Measurements from ENCODE around the gene GSTA1. TPM values are rescaled to one million over a fixed set of nuclear protein-coding genes. Genes with fewer than 3 reads are reported as not detected.
"Not testable (repeated sequence)": the region's sequence is repeated elsewhere in the genome, so short reads cannot be mapped to it uniquely, and the experiment has no call there.

Gene GSTA1
- total RNA-seq, 2 experiments from 2014 or later: not detected

DNA sequence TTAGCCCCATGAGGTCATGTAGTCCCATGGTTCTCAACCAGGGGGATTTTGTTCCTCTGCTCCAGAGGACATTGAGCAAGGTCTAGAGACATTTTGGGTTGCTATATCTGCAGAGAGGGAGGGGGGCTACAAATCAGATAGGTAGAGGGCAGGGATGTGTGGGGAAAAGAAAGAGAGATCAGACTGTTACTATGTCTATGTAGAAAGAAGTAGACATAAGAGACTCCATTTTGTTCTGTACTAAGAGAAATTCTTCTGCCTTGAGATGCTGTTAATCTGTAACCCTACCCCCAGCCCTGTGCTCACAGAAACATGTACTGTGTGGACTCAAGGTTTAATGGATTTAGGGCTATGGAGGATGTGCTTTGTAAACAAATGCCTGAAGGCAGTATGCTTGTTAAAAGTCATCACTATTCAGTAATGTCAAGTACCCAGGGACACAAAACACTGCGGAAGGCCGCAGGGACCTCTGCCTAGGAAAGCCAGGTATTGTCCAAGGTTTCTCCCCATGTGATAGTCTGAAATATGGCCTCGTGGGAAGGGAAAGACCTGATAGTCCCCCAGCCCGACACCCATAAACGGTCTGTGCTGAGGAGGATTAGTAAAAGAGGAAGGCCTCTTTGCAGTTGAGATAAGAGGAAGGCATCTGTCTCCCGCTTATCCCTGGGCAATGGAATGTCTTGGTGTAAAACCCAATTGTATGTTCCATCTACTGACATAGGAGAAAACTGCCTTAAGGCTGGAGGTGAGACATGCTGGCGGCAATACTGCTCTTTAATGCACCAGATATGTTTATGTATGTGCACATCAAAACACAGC, 41.7 kb downstream of the GSTA1 start:
- intact Hi-C loops (cut with micrococcal nuclease); H3K4me1 Mint-ChIP-seq (ENCODE audit: low read depth); H3K9me3 Mint-ChIP-seq; H3K27ac Mint-ChIP-seq; H3K36me3 Mint-ChIP-seq (ENCODE audit: low read depth); H3K4me3 Mint-ChIP-seq; CTCF ChIA-PET; DNase-seq: not testable (repeated sequence)
- H3K27me3 Mint-ChIP-seq (ENCODE audit: low read depth): peaks cover 10% of the 10 kb centered on the region

GRCh38 chr6:52760105-52760765, 43.4 kb downstream of the GSTA1 start:
- H3K4me3 Mint-ChIP-seq: no peak overlapping the region
- H3K27ac Mint-ChIP-seq: no peak overlapping the region
- peaks cover 8% of the 10 kb centered on the region for H3K27me3 Mint-ChIP-seq (ENCODE audit: low read depth)
- H3K36me3 Mint-ChIP-seq (ENCODE audit: low read depth): no peaks in the 10 kb centered on the region
- DNase-seq: no peak
- no peaks in the 10 kb centered on the region for H3K9me3 Mint-ChIP-seq
- intact Hi-C loops (cut with micrococcal nuclease): no loop called here
- H3K4me1 Mint-ChIP-seq (ENCODE audit: low read depth): no peaks in the 10 kb centered on the region
- CTCF ChIA-PET: no interaction called here

GRCh38 chr6:52759085-52759484, 44.5 kb downstream of the GSTA1 start:
- no peak for DNase-seq
- H3K4me1 Mint-ChIP-seq (ENCODE audit: low read depth): no peaks in the 10 kb centered on the region
- H3K4me3 Mint-ChIP-seq: no peak overlapping the region
- CTCF ChIA-PET: no interaction called here
- peaks cover 7% of the 10 kb centered on the region for H3K27me3 Mint-ChIP-seq (ENCODE audit: low read depth)
- no peaks in the 10 kb centered on the region for H3K36me3 Mint-ChIP-seq (ENCODE audit: low read depth)
- no peak overlapping the region for H3K27ac Mint-ChIP-seq
- H3K9me3 Mint-ChIP-seq: no peaks in the 10 kb centered on the region
- intact Hi-C loops (cut with micrococcal nuclease): no loop called here

- H3K9me3 Mint-ChIP-seq; H3K4me1 Mint-ChIP-seq (ENCODE audit: low read depth); H3K27me3 Mint-ChIP-seq (ENCODE audit: low read depth); intact Hi-C loops (cut with micrococcal nuclease); H3K36me3 Mint-ChIP-seq (ENCODE audit: low read depth); H3K4me3 Mint-ChIP-seq; DNase-seq; H3K27ac Mint-ChIP-seq; CTCF ChIA-PET: not testable (repeated sequence)
Observed at GRCh38 chr6:52757651-52758338, 45.8 kb downstream of the GSTA1 start.

DNA sequence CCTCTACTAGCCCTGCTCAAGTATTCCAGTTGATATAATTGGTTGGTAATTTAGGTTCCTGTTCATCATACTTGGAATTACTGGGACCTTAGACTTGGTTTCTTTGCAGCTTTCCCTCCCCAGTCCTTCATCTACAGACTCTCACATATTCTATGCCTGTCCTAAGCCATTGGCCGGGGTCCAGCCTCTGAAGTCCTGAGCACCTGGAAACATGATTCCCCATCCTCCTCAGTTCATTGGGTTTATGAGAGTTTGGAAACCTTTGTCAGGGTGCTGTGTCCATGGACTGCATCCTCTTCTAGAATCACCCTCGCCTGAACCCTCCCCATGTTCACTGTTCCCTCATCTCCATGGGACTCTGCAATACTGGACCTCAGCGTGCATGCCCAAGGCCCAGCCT, 49.2 kb downstream of the GSTA1 start:
- Mint-ChIP-seq H3K36me3 (ENCODE audit: low read depth) (no peaks in the 10 kb centered on the region), H3K27ac (no peak overlapping the region), H3K4me1 (ENCODE audit: low read depth) (no peaks in the 10 kb centered on the region), H3K4me3 (no peak overlapping the region), H3K27me3 (ENCODE audit: low read depth) (peaks cover 5% of the 10 kb centered on the region), H3K9me3 (peaks cover 7% of the 10 kb centered on the region)
- CTCF ChIA-PET: no interaction called here
- intact Hi-C loops (cut with micrococcal nuclease): no loop called here
- DNase-seq: no peak

- H3K4me1 Mint-ChIP-seq (ENCODE audit: low read depth); H3K27ac Mint-ChIP-seq; CTCF ChIA-PET; DNase-seq; H3K4me3 Mint-ChIP-seq; H3K27me3 Mint-ChIP-seq (ENCODE audit: low read depth); H3K9me3 Mint-ChIP-seq; H3K36me3 Mint-ChIP-seq (ENCODE audit: low read depth); intact Hi-C loops (cut with micrococcal nuclease): not testable (repeated sequence)
Observed at GRCh38 chr6:52753137-52753536, 50.5 kb downstream of the GSTA1 start.

- CTCF ChIA-PET: no interaction called here
- Mint-ChIP-seq H3K27ac (no peak overlapping the region), H3K36me3 (ENCODE audit: low read depth) (no peaks in the 10 kb centered on the region), H3K27me3 (ENCODE audit: low read depth) (peaks cover 2% of the 10 kb centered on the region), H3K9me3 (peaks cover 7% of the 10 kb centered on the region), H3K4me3 (no peak overlapping the region), H3K4me1 (ENCODE audit: low read depth) (no peaks in the 10 kb centered on the region)
- intact Hi-C loops (cut with micrococcal nuclease): no loop called here
- no peak for DNase-seq
Observed at GRCh38 chr6:52752310-52752709, 51.3 kb downstream of the GSTA1 start.

DNA sequence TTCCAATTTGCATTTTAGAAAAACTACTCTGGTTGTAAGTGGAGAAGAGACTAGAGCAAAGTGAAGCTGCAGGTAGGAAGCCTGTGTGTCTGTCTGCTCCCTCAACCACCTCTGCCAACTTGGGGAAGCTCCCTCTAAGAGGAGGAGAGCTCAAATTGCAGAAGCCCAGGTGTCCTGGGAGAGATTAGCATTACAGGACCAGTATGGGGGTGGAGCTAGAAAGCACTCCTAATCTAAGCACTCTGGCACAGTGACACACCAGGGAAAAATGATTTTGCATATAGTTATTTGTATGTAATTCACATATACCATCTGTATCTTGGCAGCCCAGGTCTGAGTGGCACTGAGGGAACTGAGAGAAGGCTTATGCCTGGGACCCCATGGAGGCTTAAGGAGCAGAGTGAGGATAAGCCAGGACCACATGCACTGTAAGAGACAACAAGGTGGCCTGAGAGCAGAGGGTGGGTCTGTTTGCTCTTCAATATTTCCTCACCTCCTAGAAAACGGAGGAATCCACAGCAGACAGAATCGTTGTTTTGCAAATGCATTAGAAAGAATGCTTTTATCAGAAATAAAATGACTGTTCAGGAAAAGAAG, 54.0 kb downstream of the GSTA1 start:
- no peak for DNase-seq
- CTCF ChIA-PET: no interaction called here
- Mint-ChIP-seq H3K27ac (no peak overlapping the region), H3K27me3 (ENCODE audit: low read depth) (peaks cover 2% of the 10 kb centered on the region), H3K4me1 (ENCODE audit: low read depth) (no peaks in the 10 kb centered on the region), H3K36me3 (ENCODE audit: low read depth) (no peaks in the 10 kb centered on the region), H3K4me3 (no peak overlapping the region), H3K9me3 (peaks cover 7% of the 10 kb centered on the region)
- intact Hi-C loops (cut with micrococcal nuclease): no loop called here

- H3K4me1 Mint-ChIP-seq (ENCODE audit: low read depth); H3K4me3 Mint-ChIP-seq; H3K27ac Mint-ChIP-seq; DNase-seq; intact Hi-C loops (cut with micrococcal nuclease); H3K9me3 Mint-ChIP-seq; H3K36me3 Mint-ChIP-seq (ENCODE audit: low read depth); CTCF ChIA-PET: not testable (repeated sequence)
- H3K27me3 Mint-ChIP-seq (ENCODE audit: low read depth): peaks cover 11% of the 10 kb centered on the region
Observed at GRCh38 chr6:52747301-52747700, 56.3 kb downstream of the GSTA1 start.

- intact Hi-C loops (cut with micrococcal nuclease): no loop called here
- Mint-ChIP-seq H3K36me3 (ENCODE audit: low read depth) (no peaks in the 10 kb centered on the region), H3K9me3 (peaks cover 3% of the 10 kb centered on the region), H3K27me3 (ENCODE audit: low read depth) (peaks cover 11% of the 10 kb centered on the region), H3K4me1 (ENCODE audit: low read depth) (no peaks in the 10 kb centered on the region), H3K27ac (no peak overlapping the region), H3K4me3 (no peak overlapping the region)
- DNase-seq: no peak
- CTCF ChIA-PET: interaction anchor here (0.5 kb wide), 1 partner anchor 54 kb away, joined by 3 read pairs; no protein-coding TSS in a partner anchor
Observed at GRCh38 chr6:52746213-52746612, 57.4 kb downstream of the GSTA1 start.

DNA sequence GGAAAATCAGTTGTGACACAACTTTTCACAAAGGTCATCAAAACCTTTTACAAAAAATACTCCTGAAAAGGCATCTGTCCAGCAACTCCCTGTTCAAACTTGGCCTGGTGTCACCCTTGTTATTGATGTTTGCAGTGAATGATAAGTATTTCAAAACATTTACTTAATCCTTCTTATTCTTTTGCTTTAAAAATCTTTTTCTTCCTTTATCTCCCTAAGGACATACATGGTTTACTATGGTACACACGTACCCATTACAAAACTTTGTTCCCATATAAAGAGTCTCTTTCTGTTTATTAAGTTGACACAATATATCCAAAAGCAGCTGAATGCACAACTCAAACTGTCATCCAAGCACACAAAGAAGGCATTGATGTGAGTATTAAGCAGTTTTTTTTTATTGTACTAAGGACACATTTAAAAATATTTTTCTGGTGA, 57.8 kb downstream of the GSTA1 start:
- no peaks in the 10 kb centered on the region for H3K9me3 Mint-ChIP-seq
- H3K27me3 Mint-ChIP-seq (ENCODE audit: low read depth): peaks cover 11% of the 10 kb centered on the region
- intact Hi-C loops (cut with micrococcal nuclease): no loop called here
- CTCF ChIA-PET: interaction anchor here (0.5 kb wide), 1 partner anchor 53 kb away, joined by 3 read pairs; no protein-coding TSS in a partner anchor
- H3K4me1 Mint-ChIP-seq (ENCODE audit: low read depth): no peaks in the 10 kb centered on the region
- DNase-seq: no peak
- no peak overlapping the region for H3K27ac Mint-ChIP-seq
- no peaks in the 10 kb centered on the region for H3K36me3 Mint-ChIP-seq (ENCODE audit: low read depth)
- H3K4me3 Mint-ChIP-seq: no peak overlapping the region

DNA sequence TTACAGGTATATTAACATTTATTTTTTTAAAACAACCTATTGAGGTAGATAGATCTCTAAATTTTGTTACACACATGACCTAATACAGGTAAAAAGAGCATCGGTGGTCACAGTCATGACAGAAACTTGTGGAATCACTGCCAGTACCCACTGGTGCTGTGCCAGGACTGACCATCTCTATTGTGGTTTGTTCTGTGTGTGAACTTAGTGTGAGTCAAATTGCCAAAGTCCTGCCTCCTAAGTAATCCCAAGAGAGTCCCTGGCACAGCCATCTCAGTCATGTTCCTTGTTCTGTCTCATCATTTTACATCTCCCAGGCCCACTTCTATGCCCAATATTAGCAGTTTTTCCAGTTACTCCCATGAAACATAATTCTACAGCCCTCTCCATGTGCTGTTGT, 61.7 kb downstream of the GSTA1 start:
- no peak for DNase-seq
- intact Hi-C loops (cut with micrococcal nuclease): no loop called here
- Mint-ChIP-seq H3K9me3 (peaks cover 7% of the 10 kb centered on the region), H3K4me1 (ENCODE audit: low read depth) (no peaks in the 10 kb centered on the region), H3K27ac (no peak overlapping the region), H3K4me3 (no peak overlapping the region), H3K27me3 (ENCODE audit: low read depth) (peaks cover 8% of the 10 kb centered on the region), H3K36me3 (ENCODE audit: low read depth) (no peaks in the 10 kb centered on the region)
- CTCF ChIA-PET: no interaction called here

Measured in activated naive CD4-positive, alpha-beta T cell treated with anti-CD3 and anti-CD28 coated beads for 36 hours (primary cell).